GM12878 (cell line): ENCODE data around the gene SPATA45. TPM values are rescaled to one million over a fixed set of nuclear protein-coding genes. Genes with fewer than 3 reads are reported as not detected.

Source experiments
- ATAC-seq: fragments of 200-7000 bp; cut with Tn5 transposase; 3 replicates; pipeline ENCODE4 v1.9.1; 2020; ENCODE audit warnings: mild to moderate bottlenecking, moderate library complexity
- BruUV-seq: library from RNA; stranded (reverse); fragments of 400-500 nt; replicated peaks from 2 replicates; lab custom pipeline; 2021; lab: Mats Ljungman, UMichigan
- CTCF ChIA-PET: fragments of 300-600 bp; sonication (Branson Sonifier 250); formaldehyde crosslinking; extraction: SDS; loops from one replicate; lab custom pipeline; 2021; ENCODE audit warnings: inconsistent platforms; lab: Yijun Ruan, JAX
- POLR2A ChIA-PET: fragments of 350-600 bp; formaldehyde crosslinking; extraction: SDS; loops from one replicate; lab custom pipeline; 2021; ENCODE audit warnings: inconsistent platforms; lab: Charles Lee
- RAD21 ChIA-PET: fragments of 300-600 bp; sonication (Branson Sonifier 250); formaldehyde crosslinking; loops from one replicate; lab custom pipeline; 2023; ENCODE audit warnings: antibody characterized with exemption; ENCODE audit not compliant: unreplicated experiment; lab: Charles Lee
- SMC1A ChIA-PET: fragments of 300-600 bp; sonication (Branson Sonifier 250); formaldehyde crosslinking; loops from one replicate; lab custom pipeline; 2023; ENCODE audit not compliant: unreplicated experiment, uncharacterized antibody; lab: Charles Lee
- DNase-seq: peaks from one replicate; pipeline ENCODE4 v3.0.0-alpha.2; 2011; ENCODE audit warnings: low read depth, low spot score
- FAIRE-seq: peaks from 3 replicates; lab custom pipeline; 2011; peaks lifted over from hg19 to GRCh38; lab: Jason Lieb, UNC
- H2AFZ ChIP-seq: 2 replicates; pipeline ENCODE4 v1.6.0; 2011; ENCODE audit warnings: low read depth, low read length, control low read depth; ENCODE audit not compliant: control insufficient read depth
- H3K27ac ChIP-seq: 2 replicates; pipeline ENCODE4 v1.5.1; 2011; ENCODE audit warnings: control low read depth; ENCODE audit not compliant: control insufficient read depth, insufficient read depth
- H3K27me3 ChIP-seq, 2 experiments: replicated peaks in 1 of 2; 2 replicates each; pipeline versions ENCODE4 v1.6.0 to v1.6.1; 2011; ENCODE audit warnings: low read length in 1 of 2; ENCODE audit not compliant: control insufficient read depth in 2 of 2, insufficient read depth in 2 of 2
- H3K36me3 ChIP-seq, 2 experiments: 2 replicates each; pipeline ENCODE4 v1.5.1; 2011; ENCODE audit warnings: low read length in 1 of 2; ENCODE audit not compliant: control insufficient read depth in 2 of 2, insufficient read depth in 2 of 2
- H3K4me1 ChIP-seq: 2 replicates; pipeline ENCODE4 v1.6.1; 2011; ENCODE audit warnings: mild to moderate bottlenecking, low read length, moderate library complexity, mixed read lengths; ENCODE audit not compliant: control insufficient read depth, insufficient read depth
- H3K4me2 ChIP-seq: 2 replicates; pipeline ENCODE4 v1.6.0; 2011; ENCODE audit warnings: control low read depth; ENCODE audit not compliant: control insufficient read depth, insufficient read depth
- H3K4me3 ChIP-seq: fragments of 200-600 bp; sonication (generic); 2 replicates; pipeline ENCODE4 v1.5.1; 2016
- H3K79me2 ChIP-seq: 2 replicates; pipeline ENCODE4 v1.6.0; 2011; ENCODE audit warnings: low read length; ENCODE audit not compliant: control insufficient read depth, insufficient read depth
- H3K9ac ChIP-seq: 2 replicates; pipeline ENCODE4 v1.8.0; 2011; ENCODE audit warnings: low read length, control low read depth, mixed read lengths; ENCODE audit not compliant: control insufficient read depth, insufficient read depth
- H3K9me3 ChIP-seq: replicated peaks from 3 replicates; pipeline ENCODE4 v1.5.1; 2011; ENCODE audit warnings: mild to moderate bottlenecking, low read length; ENCODE audit not compliant: control insufficient read depth, insufficient read depth
- H4K20me1 ChIP-seq: 2 replicates; pipeline ENCODE4 v1.6.0; 2011; ENCODE audit not compliant: control insufficient read depth, insufficient read depth
- ATF3 ChIP-seq: IDR thresholded peaks from 2 replicates; pipeline ENCODE4 v1.6.1; 2011; ENCODE audit warnings: low read depth, mild to moderate bottlenecking, low read length, moderate library complexity, borderline replicate concordance; ENCODE audit errors: extremely low read depth
- FOS ChIP-seq: IDR thresholded peaks from 3 replicates; pipeline ENCODE4 v1.6.1; 2011; ENCODE audit warnings: borderline replicate concordance; ENCODE audit not compliant: insufficient read length; ENCODE audit errors: extremely low read depth
- MLLT1 ChIP-seq: fragments of 450-650 bp; IDR thresholded peaks from 2 replicates; pipeline ENCODE4 v1.6.1; 2016; ENCODE audit warnings: mild to moderate bottlenecking
- WGBS: methylation state at CpG from one replicate; pipeline ENCODE4 v1.1.6; 2016; ENCODE audit warnings: low lambda C conversion rate; ENCODE audit not compliant: insufficient replicate concordance, insufficient coverage; ENCODE audit errors: missing lambda C conversion rate; 5-methylcytosine and 5-hydroxymethylcytosine counted together
- in situ Hi-C: fragments of 300-500 bp; cut with MboI; formaldehyde crosslinking; loops from 9 replicates; pipeline ENCODE4 v1.14.3; 2018; ENCODE audit warnings: mixed read lengths
- intact Hi-C: fragments of 100-400 bp; cut with micrococcal nuclease; formaldehyde crosslinking; loops from one replicate; pipeline ENCODE4 v1.14.2; 2022; ENCODE audit not compliant: unreplicated experiment
- polyA plus RNA-seq, 11 experiments: library from polyadenylated mRNA; depleted of rRNA in 4 of 11; unstranded in 6 of 11; stranded (reverse) in 5 of 11; fragments of >200 nt; fragmentation: Nextera tagmentation in 4 of 11; fragmentation: Illumina TruSeq in 1 of 11; extraction: Ambion mirVana in 4 of 11; extraction: Trizol in 1 of 11; gene quantifications; 1 replicate in 1 of 11; 2 replicates in 10 of 11; pipeline versions ENCODE4 v1.2.1 to v1.2.3, GENCODE V29; 2011 to 2016; ENCODE audit warnings: inconsistent platforms in 2 of 11, missing spikeins in 2 of 11, low read depth in 1 of 11
- total RNA-seq, 4 experiments: library from RNA; depleted of rRNA in 3 of 4; stranded (reverse); fragments of >200 nt in 3 of 4; fragmentation: Illumina TruSeq in 1 of 4; extraction: Trizol in 1 of 4; gene quantifications; 2 replicates each; pipeline versions ENCODE4 v1.2.1 to v1.2.3, GENCODE V29; 2013 to 2021

Gene SPATA45
- total and polyA plus RNA-seq, 10 of the 15 experiments (the other 5 are each of a cell fraction or from before 2014, with no cell fraction given) = 0.22 to 0.37 (median 0.31) TPM; not detected in 7

GRCh38 chr1:212856755-212857154 lies 9.3 kb upstream of the SPATA45 start:
- RAD21 ChIA-PET = interaction anchor here (0.6 to 2.8 kb wide), 5 partner anchors 23 to 248 kb away, joined by 3 to 18 read pairs (median 10); partner anchors contain the start of gene ATF3
- no peak overlapping the region; the same call in 1 of the 2 replicates for H3K27ac ChIP-seq
- H3K36me3 ChIP-seq = no peaks in the 10 kb centered on the region
- H2AFZ ChIP-seq = no peak overlapping the region
- no peak for FAIRE-seq
- in situ Hi-C loops = no loop called here
- H3K79me2 ChIP-seq = peaks cover 48% of the 10 kb centered on the region
- TF ChIP-seq MLLT1 (peak; percentile 63), ATF3 (no peak), FOS (no peak)
- POLR2A ChIA-PET = interaction anchor here (0.6 to 2.7 kb wide), 11 partner anchors 9 to 1290 kb away, joined by 4 to 31 read pairs (median 6); partner anchors contain the start of gene SPATA45
- CTCF ChIA-PET = interaction anchor here (1.5 kb wide), 1 partner anchor 138 kb away, joined by 4 read pairs; no protein-coding TSS in a partner anchor
- BruUV-seq = no TSS peak
- H3K27me3 ChIP-seq = no peaks in the 10 kb centered on the region
- no peaks in the 10 kb centered on the region for H4K20me1 ChIP-seq
- H3K9ac ChIP-seq = peak overlapping the region; percentile 25; the same call in 1 of the 2 replicates
- intact Hi-C loops = loop anchor here (1.0 to 5.0 kb wide), 2 partner anchors 12 to 39 kb away; no protein-coding TSS in a partner anchor
- DNase-seq = no peak
- H3K4me1 ChIP-seq = peaks cover 6% of the 10 kb centered on the region
- SMC1A ChIA-PET = interaction anchor here (0.6 to 1.6 kb wide), 5 partner anchors 24 to 214 kb away, joined by 3 to 6 read pairs (median 3); no protein-coding TSS in a partner anchor
- ATAC-seq = no peak
- peak overlapping the region; percentile 96 for H3K4me2 ChIP-seq
- WGBS = 94% methylated on average over 16 of the region's 16 CpGs
- no peaks in the 10 kb centered on the region for H3K9me3 ChIP-seq
- peak overlapping the region; percentile 98 for H3K4me3 ChIP-seq
